GM19463 (cell line): Measurements from ENCODE around the gene BCLAF1.
A peak's percentile ranks its signal among the peaks of the same experiment; 100 is the strongest.
"Not testable (repeated sequence)": the region's sequence is repeated elsewhere in the genome, so short reads cannot be mapped to it uniquely, and the experiment has no call there.

Source experiments
- ATAC-seq: cut with Tn5 transposase; IDR thresholded peaks from one replicate; pipeline ENCODE4 v1.9.1; 2021; ENCODE audit warnings: mild to moderate bottlenecking, moderate library complexity; ENCODE audit not compliant: unreplicated experiment

The BCLAF1 gene

GRCh38 chr6:136312975-136313374, 23.3 kb upstream of the BCLAF1 start:
- ATAC-seq, result no peak

- no peak for ATAC-seq
Observed at GRCh38 chr6:136309729-136310311, 20.2 kb upstream of the BCLAF1 start.

- ATAC-seq, result no peak
Observed at GRCh38 chr6:136309171-136309570, 19.5 kb upstream of the BCLAF1 start.

GRCh38 chr6:136308469-136308868, 18.8 kb upstream of the BCLAF1 start:
- not testable (repeated sequence) for ATAC-seq

GRCh38 chr6:136307351-136307750, 17.7 kb upstream of the BCLAF1 start:
- no peak for ATAC-seq

GRCh38 chr6:136306466-136306865, 16.8 kb upstream of the BCLAF1 start:
- ATAC-seq, result no peak

GRCh38 chr6:136304410-136304809, 14.8 kb upstream of the BCLAF1 start:
- no peak for ATAC-seq

GRCh38 chr6:136303516-136303915, 13.9 kb upstream of the BCLAF1 start:
- ATAC-seq, result no peak

- ATAC-seq, result no peak
Observed at GRCh38 chr6:136294621-136295020, 5.0 kb upstream of the BCLAF1 start.

- ATAC-seq, result peak; percentile 15
Observed at GRCh38 chr6:136290410-136291010, 864 bp upstream of the BCLAF1 start.

GRCh38 chr6:136289327-136289578, 393 bp downstream of the BCLAF1 start:
- ATAC-seq, result peak; percentile 39

GRCh38 chr6:136288566-136289326, 900 bp downstream of the BCLAF1 start:
- peak; percentile 22 for ATAC-seq

GRCh38 chr6:136284909-136285308, 4.7 kb downstream of the BCLAF1 start:
- no peak for ATAC-seq

GRCh38 chr6:136282906-136283305, 6.7 kb downstream of the BCLAF1 start:
- ATAC-seq, result no peak

- no peak for ATAC-seq
Observed at GRCh38 chr6:136280032-136280609, 9.5 kb downstream of the BCLAF1 start.

- ATAC-seq, result no peak
Observed at GRCh38 chr6:136274062-136274461, 15.6 kb downstream of the BCLAF1 start.

GRCh38 chr6:136265101-136265500, 24.5 kb downstream of the BCLAF1 start:
- ATAC-seq, result no peak

GRCh38 chr6:136262940-136263339, 26.7 kb downstream of the BCLAF1 start:
- no peak for ATAC-seq

GRCh38 chr6:136254851-136255466, 34.7 kb downstream of the BCLAF1 start:
- ATAC-seq, result no peak

GRCh38 chr6:136253734-136254133, 35.9 kb downstream of the BCLAF1 start:
- no peak for ATAC-seq

GRCh38 chr6:136252441-136252840, 37.2 kb downstream of the BCLAF1 start:
- ATAC-seq, result no peak

GRCh38 chr6:136251394-136251793, 38.3 kb downstream of the BCLAF1 start:
- no peak for ATAC-seq
